Lower leg skin (tissue), 3 donors: ENCODE measurements around the gene HSH2D.

Experiments
- CTCF ChIP-seq, 3 donors: fragments of 450-650 bp; IDR thresholded peaks; one replicate each; pipeline ENCODE4 v1.5.1; 2016; ENCODE audit warnings: antibody characterized with exemption in 3 of 3, mild to moderate bottlenecking in 3 of 3, moderate library complexity in 2 of 3
- POLR2A ChIP-seq, 2 donors: fragments of 450-650 bp; IDR thresholded peaks; one replicate each; pipeline ENCODE4 v1.6.1; 2016 to 2017; ENCODE audit warnings: antibody characterized with exemption in 2 of 2, mild to moderate bottlenecking in 1 of 2, moderate library complexity in 1 of 2

- TF ChIP-seq POLR2A (IDR thresholded peaks at IDR 0.05) (no peak), CTCF (IDR thresholded peaks at IDR 0.05) (no peak)
Observed at GRCh38 chr19:16167055-16167454, 23.6 kb downstream of the HSH2D start.
